Kidney (tissue), 14 donors: Measurements from ENCODE around the gene NOTUM. TPM values are rescaled to one million over a fixed set of nuclear protein-coding genes. Genes with fewer than 3 reads are reported as not detected.

Experiments used
- DNase-seq, 5 donors: peaks; one replicate each; pipeline ENCODE4 v3.0.0-alpha.2; 2013 to 2020
- FAIRE-seq: peaks from 2 replicates; lab custom pipeline; 2012; peaks lifted over from hg19 to GRCh38; lab: Jason Lieb, UNC
- H3K27ac ChIP-seq, 2 donors: one replicate each; pipeline ENCODE4 v1.7.0; 2013; ENCODE audit warnings: low read depth in 2 of 2, low read length in 2 of 2, inconsistent platforms in 1 of 2
- H3K27me3 ChIP-seq: one replicate; pipeline ENCODE4 v1.7.1; 2013; ENCODE audit warnings: low read length, inconsistent platforms; ENCODE audit not compliant: control insufficient read depth, insufficient read depth
- H3K36me3 ChIP-seq, 3 donors: one replicate each; pipeline versions ENCODE4 v1.7.0 to v1.7.1; 2013; ENCODE audit warnings: low read length in 3 of 3, control low read depth in 1 of 3, inconsistent platforms in 1 of 3; ENCODE audit not compliant: insufficient read depth in 3 of 3, control insufficient read depth in 2 of 3
- H3K4me1 ChIP-seq, 3 donors: one replicate each; pipeline versions ENCODE4 v1.7.0 to v1.7.1; 2013; ENCODE audit warnings: low read length in 3 of 3, inconsistent platforms in 1 of 3, low read depth in 1 of 3; ENCODE audit not compliant: control insufficient read depth in 2 of 3, insufficient read depth in 2 of 3
- H3K4me3 ChIP-seq, 3 donors: one replicate each; pipeline versions ENCODE4 v1.7.0 to v1.8.1; 2013; ENCODE audit warnings: low read length in 3 of 3, control low read depth in 1 of 3, inconsistent platforms in 1 of 3
- H3K9ac ChIP-seq, 3 donors: one replicate each; pipeline versions ENCODE4 v1.7.0 to v1.7.1; 2013; ENCODE audit warnings: low read length in 3 of 3, control low read depth in 1 of 3, inconsistent platforms in 1 of 3
- H3K9me3 ChIP-seq, 3 donors: one replicate each; pipeline versions ENCODE4 v1.7.0 to v1.7.1; 2013; ENCODE audit warnings: low read length in 3 of 3, control low read depth in 1 of 3, inconsistent platforms in 1 of 3; ENCODE audit not compliant: control insufficient read depth in 2 of 3, insufficient read depth in 1 of 3
- CTCF ChIP-seq: IDR thresholded peaks from 3 replicates; pipeline ENCODE4 v1.5.1; 2012; ENCODE audit warnings: mild to moderate bottlenecking, moderate library complexity, borderline replicate concordance; ENCODE audit not compliant: insufficient read depth; ENCODE audit errors: extremely low read depth
- intact Hi-C: fragments of 100-400 bp; cut with DNase I; formaldehyde crosslinking; loops from one replicate; pipeline ENCODE4 v1.11.1; 2022
- polyA plus RNA-seq: library from polyadenylated mRNA; stranded (reverse); fragments of 350-450 nt; fragmentation: Illumina TruSeq; extraction: RNeasy Lipid Tissue Mini Kit (QIAGEN cat#74804); gene quantifications from one replicate; pipeline ENCODE4 v1.2.3, GENCODE V29; 2014; ENCODE audit warnings: low read depth, low replicate concordance; ENCODE audit not compliant: insufficient read depth
- total RNA-seq: library from RNA; stranded (reverse); fragmentation: NEBNext Ultra II Directional; extraction: Animal tissue kit (Norgen Biotek cat#: 25700); gene quantifications from one replicate; pipeline ENCODE4 v1.2.1, GENCODE V29; 2021
- donor health status: control.
- donor health status: control.
- donor health status: control.
- donor health status: control.
- donor health status: control.
- donor health status: DM: yes; HTN: yes; CAD: no.
- donor health status: Normal renal cell carcinoma (clear cell type).

The NOTUM gene
- total and polyA plus RNA-seq, 2 donors from 2014 or later: not detected

GRCh38 chr17:81961521-81962498 is 823 bp upstream of the NOTUM start:
- H3K9ac ChIP-seq: no peak overlapping the region
- no peaks in the 10 kb centered on the region for H3K9me3 ChIP-seq
- no peak for FAIRE-seq
- H3K27me3 ChIP-seq: peaks cover 13% of the 10 kb centered on the region
- H3K36me3 ChIP-seq: no peaks in the 10 kb centered on the region
- no peak for TF ChIP-seq CTCF
- intact Hi-C loops: loop anchor here (10.0 kb wide), 1 partner anchor 53 kb away; no protein-coding TSS in a partner anchor
- DNase-seq: no peak
- H3K4me1 ChIP-seq: peaks cover 0 to 3% (median 0%) of the 10 kb centered on the region in 3 donors
- H3K27ac ChIP-seq: no peak overlapping the region
- H3K4me3 ChIP-seq: no peak overlapping the region

GRCh38 chr17:81960130-81960958 is 643 bp downstream of the NOTUM start:
- no peak for TF ChIP-seq CTCF
- Histone ChIP-seq H3K9me3 (no peaks in the 10 kb centered on the region), H3K27ac (no peak overlapping the region), H3K9ac (no peak overlapping the region), H3K4me3 (no peak overlapping the region), H3K27me3 (peaks cover 13% of the 10 kb centered on the region), H3K36me3 (no peaks in the 10 kb centered on the region), H3K4me1 (peaks cover 0 to 3% (median 0%) of the 10 kb centered on the region in 3 donors)
- DNase-seq (peak in 1 of 5 donors; percentile 76), FAIRE-seq (no peak)
- intact Hi-C loops: loop anchor here (10.0 kb wide), 1 partner anchor 54 kb away; no protein-coding TSS in a partner anchor

- H3K27me3 ChIP-seq: peaks cover 13% of the 10 kb centered on the region
- intact Hi-C loops: loop anchor here (10.0 kb wide), 1 partner anchor 55 kb away; no protein-coding TSS in a partner anchor
- TF ChIP-seq CTCF: peak; percentile 98
- DNase-seq (peak; percentile 55 to 86 (median 80)), FAIRE-seq (no peak)
- no peak overlapping the region for H3K9ac ChIP-seq
- H3K9me3 ChIP-seq: no peaks in the 10 kb centered on the region
- H3K27ac ChIP-seq: no peak overlapping the region
- no peak overlapping the region for H3K4me3 ChIP-seq
- peaks cover 0 to 3% (median 0%) of the 10 kb centered on the region in 3 donors for H3K4me1 ChIP-seq
- H3K36me3 ChIP-seq: no peaks in the 10 kb centered on the region
These were observed 1.4 kb downstream of the NOTUM start for GRCh38 chr17:81959362-81960129.
